Lung (tissue), 12 donors: Measurements from ENCODE around the gene TEX2. TPM values are rescaled to one million over a fixed set of nuclear protein-coding genes. Genes with fewer than 3 reads are reported as not detected.
A peak's percentile ranks its signal among the peaks of the same experiment; 100 is the strongest.

Experiments used
- ATAC-seq: fragments of 200-7000 bp; cut with Tn5 transposase; one replicate; pipeline ENCODE4 v1.9.1; 2020; ENCODE audit warnings: moderate number of reproducible peaks; ENCODE audit not compliant: insufficient read depth, low FRiP score
- DNase-seq, 3 donors: peaks; one replicate each; pipeline ENCODE4 v3.0.0-alpha.2; 2013 to 2017
- H3K27ac ChIP-seq, 2 donors: one replicate each; pipeline ENCODE4 v1.5.1; 2013; ENCODE audit warnings: mild to moderate bottlenecking in 2 of 2, moderate library complexity in 2 of 2, control low read depth in 1 of 2, inconsistent platforms in 1 of 2, low read depth in 1 of 2, low read length in 1 of 2
- H3K27me3 ChIP-seq, 3 donors: one replicate each; pipeline ENCODE4 v1.5.1; 2013; ENCODE audit warnings: low read length in 2 of 3; ENCODE audit not compliant: control insufficient read depth in 3 of 3, insufficient read depth in 3 of 3
- H3K36me3 ChIP-seq, 4 donors: one replicate each; pipeline ENCODE4 v1.5.1; 2013; ENCODE audit warnings: low read length in 4 of 4, mild to moderate bottlenecking in 1 of 4, moderate library complexity in 1 of 4; ENCODE audit not compliant: control insufficient read depth in 4 of 4, insufficient read depth in 4 of 4
- H3K4me1 ChIP-seq, 5 donors: one replicate each; pipeline ENCODE4 v1.5.1; 2013; ENCODE audit warnings: low read length in 5 of 5, mild to moderate bottlenecking in 2 of 5, moderate library complexity in 1 of 5; ENCODE audit not compliant: control insufficient read depth in 5 of 5, insufficient read depth in 5 of 5
- H3K4me3 ChIP-seq: one replicate; pipeline ENCODE4 v1.5.1; 2013; ENCODE audit warnings: mild to moderate bottlenecking, control low read depth, moderate library complexity
- H3K9ac ChIP-seq, 2 donors: one replicate each; pipeline ENCODE4 v1.5.1; 2013; ENCODE audit warnings: low read length in 2 of 2, control low read depth in 1 of 2; ENCODE audit not compliant: insufficient read depth in 1 of 2
- H3K9me3 ChIP-seq, 4 donors: one replicate each; pipeline ENCODE4 v1.5.1; 2013; ENCODE audit warnings: low read length in 3 of 4, mild to moderate bottlenecking in 1 of 4, moderate library complexity in 1 of 4; ENCODE audit not compliant: control insufficient read depth in 4 of 4, insufficient read depth in 3 of 4
- WGBS, 2 donors: extraction: QIAGEN DNeasy Blood & Tissue Kit; methylation state at CpG; one replicate each; pipeline ENCODE4 v1.1.7; 2013; 5-methylcytosine and 5-hydroxymethylcytosine counted together
- polyA plus RNA-seq, 2 donors: library from polyadenylated mRNA; stranded (reverse); fragments of 200-250 nt; gene quantifications; one replicate each; pipeline ENCODE4 v1.2.1, GENCODE V29; 2013
- total RNA-seq, 2 donors: library from RNA; depleted of rRNA in 1 of 2; stranded (reverse); fragments of >200 nt in 1 of 2; gene quantifications; one replicate each; pipeline ENCODE4 v1.2.1, GENCODE V29; 2014 to 2021
- TF ChIP-seq, protein P1 (sequence below): IDR thresholded peaks from 2 replicates; pipeline ENCODE4 v1.5.1; 2012; ENCODE audit warnings: mild to moderate bottlenecking; ENCODE audit errors: control extremely low read depth, extremely low read depth
- donor health status: control.
- donor health status: control.
- donor health status: Bipolar disorder and iron deficiency.
- donor health status: healthy.
- donor health status: DM: yes; HTN: yes; CAD: no.

TEX2 gene
- total and polyA plus RNA-seq, 4 donors, result 10.0 to 42.8 (median 28.8) TPM

DNA sequence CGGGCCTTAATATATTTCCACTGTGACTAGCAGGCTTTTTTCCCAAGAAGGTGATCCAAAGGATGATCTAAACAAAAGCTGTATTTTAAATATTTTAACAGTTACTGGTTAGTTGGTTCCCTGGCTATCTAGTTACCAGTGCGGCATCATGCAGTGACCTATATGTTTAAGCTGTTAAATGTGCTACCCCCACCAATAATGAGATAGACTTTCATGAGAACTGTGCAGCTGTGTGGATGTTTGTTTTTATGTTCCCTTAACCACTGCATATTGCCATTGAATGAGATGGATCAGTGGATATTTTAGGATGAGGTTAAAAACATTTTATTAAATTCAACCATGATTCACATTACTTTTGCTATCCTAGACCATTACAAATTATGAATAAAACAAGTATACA, 150.1 kb downstream of the TEX2 start:
- Histone ChIP-seq H3K9me3 (no peaks in the 10 kb centered on the region), H3K27ac (no peak overlapping the region), H3K4me1 (peaks cover 0 to 10% (median 3%) of the 10 kb centered on the region in 5 donors), H3K27me3 (no peaks in the 10 kb centered on the region), H3K9ac (no peak overlapping the region), H3K4me3 (no peak overlapping the region), H3K36me3 (no peaks in the 10 kb centered on the region)
- DNase-seq, result no peak
- TF ChIP-seq, protein P1, sequence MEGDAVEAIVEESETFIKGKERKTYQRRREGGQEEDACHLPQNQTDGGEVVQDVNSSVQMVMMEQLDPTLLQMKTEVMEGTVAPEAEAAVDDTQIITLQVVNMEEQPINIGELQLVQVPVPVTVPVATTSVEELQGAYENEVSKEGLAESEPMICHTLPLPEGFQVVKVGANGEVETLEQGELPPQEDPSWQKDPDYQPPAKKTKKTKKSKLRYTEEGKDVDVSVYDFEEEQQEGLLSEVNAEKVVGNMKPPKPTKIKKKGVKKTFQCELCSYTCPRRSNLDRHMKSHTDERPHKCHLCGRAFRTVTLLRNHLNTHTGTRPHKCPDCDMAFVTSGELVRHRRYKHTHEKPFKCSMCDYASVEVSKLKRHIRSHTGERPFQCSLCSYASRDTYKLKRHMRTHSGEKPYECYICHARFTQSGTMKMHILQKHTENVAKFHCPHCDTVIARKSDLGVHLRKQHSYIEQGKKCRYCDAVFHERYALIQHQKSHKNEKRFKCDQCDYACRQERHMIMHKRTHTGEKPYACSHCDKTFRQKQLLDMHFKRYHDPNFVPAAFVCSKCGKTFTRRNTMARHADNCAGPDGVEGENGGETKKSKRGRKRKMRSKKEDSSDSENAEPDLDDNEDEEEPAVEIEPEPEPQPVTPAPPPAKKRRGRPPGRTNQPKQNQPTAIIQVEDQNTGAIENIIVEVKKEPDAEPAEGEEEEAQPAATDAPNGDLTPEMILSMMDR, result no peak
- 94 to 98% methylated on average over 2 of the region's 2 CpGs for WGBS, 2 donors
- no peak for ATAC-seq

DNA sequence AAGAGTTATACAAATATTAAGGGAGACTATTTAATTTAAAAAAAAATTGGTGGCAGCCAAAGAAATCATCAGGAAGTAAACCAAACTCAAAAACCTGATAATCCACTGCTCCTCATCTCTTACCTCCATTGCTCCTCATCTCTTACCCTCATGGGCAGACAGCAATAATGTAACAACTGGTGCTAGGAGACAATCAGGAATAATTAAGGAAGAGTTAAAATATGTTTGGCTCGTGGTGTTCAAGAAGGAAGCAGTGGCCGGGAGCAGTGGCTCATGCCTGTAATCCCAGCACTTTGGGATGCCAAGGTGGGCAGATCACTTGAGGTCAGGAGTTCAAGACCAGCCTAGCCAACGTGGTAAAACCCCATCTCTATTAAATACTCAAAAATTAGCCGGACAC, 151.2 kb downstream of the TEX2 start:
- Histone ChIP-seq H3K4me3 (no peak overlapping the region), H3K36me3 (no peaks in the 10 kb centered on the region), H3K27ac (no peak overlapping the region), H3K9ac (no peak overlapping the region), H3K4me1 (peaks cover 0 to 5% (median 0%) of the 10 kb centered on the region in 5 donors), H3K9me3 (no peaks in the 10 kb centered on the region), H3K27me3 (no peaks in the 10 kb centered on the region)
- DNase-seq (no peak), ATAC-seq (no peak)
- 68 to 77% methylated on average over 4 of the region's 4 CpGs for WGBS, 2 donors
- TF ChIP-seq, protein P1, result no peak

DNA sequence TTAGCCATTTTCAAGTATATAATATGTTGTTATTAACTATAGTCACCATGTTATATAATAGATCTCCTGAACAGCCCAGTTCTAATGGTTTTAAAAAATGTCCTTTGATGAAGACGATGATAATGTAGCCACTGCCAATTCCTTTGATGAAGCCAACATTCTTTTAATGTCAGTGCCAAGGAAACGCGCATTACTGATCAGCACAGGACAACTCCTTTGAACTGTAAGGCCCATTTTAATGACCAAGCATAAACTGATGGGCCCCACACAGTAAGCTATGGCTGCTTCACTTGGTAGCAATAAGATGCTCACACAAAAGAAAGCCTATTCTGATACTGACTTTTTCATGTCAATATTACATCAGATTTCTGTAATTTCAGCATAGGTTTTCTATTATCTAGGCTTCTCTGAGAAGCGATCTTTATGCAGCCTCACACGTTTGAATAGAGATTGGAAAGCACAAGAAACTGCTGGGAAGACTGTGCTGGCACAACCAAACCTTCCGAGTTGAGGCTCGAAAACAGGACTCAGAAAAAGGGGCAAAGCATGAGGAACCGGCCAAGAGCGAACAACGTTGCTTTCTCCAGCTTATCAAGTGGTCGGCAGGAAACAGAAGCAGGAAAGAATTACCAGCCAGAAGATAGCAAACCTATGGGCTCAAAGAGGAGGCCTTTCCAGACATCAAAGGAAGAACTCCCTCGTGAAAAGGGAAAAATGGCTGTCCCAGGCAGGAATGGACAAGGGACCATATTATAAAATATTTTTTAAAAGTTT, 152.5 kb downstream of the TEX2 start:
- Histone ChIP-seq H3K36me3 (no peaks in the 10 kb centered on the region), H3K4me1 (peaks cover 0 to 9% (median 0%) of the 10 kb centered on the region in 5 donors), H3K27me3 (no peaks in the 10 kb centered on the region), H3K9me3 (no peaks in the 10 kb centered on the region), H3K27ac (no peak overlapping the region), H3K4me3 (no peak overlapping the region), H3K9ac (no peak overlapping the region)
- ATAC-seq (no peak), DNase-seq (peak in 2 of 3 donors; percentile 29 to 35)
- WGBS, 2 donors, result 53 to 65% methylated on average over 12 of the region's 12 CpGs
- TF ChIP-seq, protein P1, result no peak
